ENCODE data around the gene ZNF296. TPM values are rescaled to one million over a fixed set of nuclear protein-coding genes. Genes with fewer than 3 reads are reported as not detected.

Gene ZNF296
- total RNA-seq, 1 donor, result 0.27 TPM

- no peak overlapping the region for H3K4me3 ChIP-seq (ENCODE audit: low read depth, low read length)
- TF ChIP-seq CTCF (IDR thresholded peaks at IDR 0.05; ENCODE audit: insufficient read depth, low read length), result no peak
- DNase-seq (ENCODE audit: low read depth), result peak; percentile 20
Observed at GRCh38 chr19:45069056-45069455, 7.2 kb downstream of the ZNF296 start.

DNA sequence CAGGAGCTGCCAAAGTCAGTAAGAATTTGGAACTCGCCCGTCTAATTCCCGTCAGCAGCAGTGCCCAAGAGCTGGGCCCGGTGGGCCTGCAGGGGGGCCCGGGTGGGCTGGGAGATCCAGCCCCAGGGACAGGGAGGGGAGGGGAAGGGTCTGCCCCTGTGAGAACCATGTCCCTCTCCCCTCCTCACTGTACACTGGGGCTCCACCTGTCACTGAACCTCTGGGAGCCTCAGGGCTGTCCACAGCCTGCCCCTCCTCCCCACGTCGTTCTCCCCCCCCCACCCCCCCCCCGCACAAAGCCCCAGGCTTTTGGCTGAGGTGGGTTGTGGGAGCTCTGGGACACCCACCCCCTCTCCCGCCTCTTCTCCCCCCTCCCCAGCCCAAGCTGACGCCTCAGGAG, 8.2 kb downstream of the ZNF296 start:
- no peak for TF ChIP-seq CTCF (IDR thresholded peaks at IDR 0.05; ENCODE audit: insufficient read depth, low read length)
- H3K4me3 ChIP-seq (ENCODE audit: low read depth, low read length), result no peak overlapping the region
- DNase-seq (ENCODE audit: low read depth), result no peak

GRCh38 chr19:45066921-45067661, 9.2 kb downstream of the ZNF296 start:
- DNase-seq (ENCODE audit: low read depth), result no peak
- no peak for TF ChIP-seq CTCF (IDR thresholded peaks at IDR 0.05; ENCODE audit: insufficient read depth, low read length)
- no peak overlapping the region for H3K4me3 ChIP-seq (ENCODE audit: low read depth, low read length)

DNA sequence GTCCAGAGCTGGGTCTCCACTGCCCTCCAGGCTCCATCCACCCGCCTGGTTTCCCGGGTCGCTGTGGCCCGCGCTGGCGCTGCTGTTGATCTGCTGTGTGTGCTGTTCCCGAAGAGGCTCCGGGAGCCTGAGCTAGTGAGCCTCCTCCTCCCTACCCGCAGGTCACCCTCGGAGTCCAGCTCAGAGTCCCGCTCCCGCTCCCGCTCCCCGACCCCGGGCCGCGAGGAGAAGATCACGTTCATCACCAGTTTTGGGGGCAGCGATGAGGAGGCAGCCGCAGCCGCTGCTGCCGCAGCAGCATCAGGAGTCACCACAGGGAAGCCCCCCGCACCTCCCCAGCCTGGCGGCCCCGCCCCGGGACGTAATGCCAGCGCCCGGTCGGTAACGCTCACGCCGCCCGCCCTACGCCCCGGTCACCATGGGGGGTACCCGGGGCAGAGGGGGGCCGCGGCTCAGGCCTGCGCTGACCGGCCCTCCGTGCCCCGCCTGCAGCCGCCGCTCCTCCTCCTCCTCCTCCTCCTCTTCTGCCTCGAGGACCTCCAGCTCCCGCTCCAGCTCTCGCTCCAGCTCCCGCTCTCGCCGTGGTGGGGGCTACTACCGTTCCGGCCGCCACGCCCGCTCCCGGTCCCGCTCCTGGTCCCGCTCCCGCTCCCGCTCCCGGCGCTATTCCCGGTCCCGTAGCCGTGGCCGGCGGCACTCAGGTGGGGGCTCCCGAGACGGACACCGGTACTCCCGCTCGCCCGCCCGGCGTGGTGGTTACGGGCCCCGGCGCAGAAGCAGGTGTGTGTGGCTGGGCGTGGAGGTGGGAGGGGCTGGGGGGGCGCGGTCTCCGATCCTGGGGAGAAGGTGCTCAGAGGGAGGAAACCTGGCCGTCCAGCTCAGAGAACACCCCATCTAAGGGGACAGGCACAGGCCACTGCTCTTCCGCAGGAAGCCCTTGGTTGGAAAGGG, 12.2 kb downstream of the ZNF296 start:
- no peak for DNase-seq (ENCODE audit: low read depth)
- TF ChIP-seq CTCF (IDR thresholded peaks at IDR 0.05; ENCODE audit: insufficient read depth, low read length), result no peak
- no peak overlapping the region for H3K4me3 ChIP-seq (ENCODE audit: low read depth, low read length)

DNA sequence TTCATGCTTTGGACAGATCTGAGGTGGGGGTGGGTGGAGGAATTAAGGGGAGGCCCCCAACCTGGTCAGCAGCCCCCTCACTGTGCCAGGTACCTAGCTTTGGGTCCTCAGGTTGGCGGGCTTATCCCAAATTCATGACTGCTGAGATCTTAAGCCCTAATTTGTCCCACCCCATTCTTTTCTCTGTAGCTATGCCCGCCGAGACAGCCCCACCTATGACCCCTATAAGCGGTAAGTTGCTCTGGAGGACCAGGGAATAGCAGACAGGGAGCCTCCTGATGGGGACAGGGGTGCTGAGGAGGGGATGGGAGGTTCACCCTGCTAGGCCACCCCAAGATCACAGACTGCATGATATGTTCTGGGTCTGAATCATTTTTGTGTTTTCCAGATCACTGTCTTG, 14.3 kb downstream of the ZNF296 start:
- no peak for DNase-seq (ENCODE audit: low read depth)
- no peak for TF ChIP-seq CTCF (IDR thresholded peaks at IDR 0.05; ENCODE audit: insufficient read depth, low read length)
- H3K4me3 ChIP-seq (ENCODE audit: low read depth, low read length), result no peak overlapping the region

DNA sequence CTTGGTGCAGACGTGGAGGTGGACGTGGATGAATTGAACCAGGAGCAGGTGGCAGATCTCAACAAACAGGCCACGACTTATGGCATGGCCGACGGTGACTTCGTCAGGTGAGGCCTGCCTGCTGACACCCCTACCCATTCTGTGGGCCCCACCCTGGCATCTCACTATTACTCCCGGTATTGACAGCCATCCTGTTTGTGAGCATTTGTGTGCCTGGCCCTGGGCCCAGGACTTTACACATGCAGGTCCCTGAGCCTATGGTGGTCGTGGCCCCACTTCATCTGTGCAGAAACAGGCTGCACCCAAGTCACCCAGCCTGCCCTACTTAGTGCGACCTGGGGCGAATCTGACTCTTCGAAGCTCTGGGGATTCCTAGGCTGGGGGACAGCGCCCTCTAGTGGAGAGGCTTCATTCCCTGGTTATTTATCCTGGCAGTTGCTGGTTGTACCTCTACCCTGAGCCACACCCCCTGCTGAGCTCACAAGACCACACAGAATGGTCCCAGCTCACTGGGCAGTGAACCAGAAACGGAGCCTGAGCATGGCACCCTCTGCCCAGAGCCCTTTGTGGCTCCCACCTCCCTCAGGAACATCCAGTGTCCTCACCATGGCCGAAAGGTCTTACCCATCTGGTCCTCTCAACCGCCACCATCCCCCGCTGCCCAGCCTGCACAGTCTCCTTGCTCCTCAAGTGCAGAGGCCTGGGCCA, 16.9 kb downstream of the ZNF296 start:
- peak; percentile 91 for TF ChIP-seq CTCF (IDR thresholded peaks at IDR 0.05; ENCODE audit: insufficient read depth, low read length)
- H3K4me3 ChIP-seq (ENCODE audit: low read depth, low read length), result no peak overlapping the region
- peak; percentile 77 for DNase-seq (ENCODE audit: low read depth)

All from fibroblast of the aortic adventitia (primary cell).